Tibial nerve (tissue), 4 donors: ENCODE results near the gene PANX1. TPM values are rescaled to one million over a fixed set of nuclear protein-coding genes. Genes with fewer than 3 reads are reported as not detected.

Experiments used
- DNase-seq, 2 donors: peaks; one replicate each; pipeline ENCODE4 v3.0.0-alpha.2; 2019; ENCODE audit warnings: low spot score in 2 of 2
- H3K27ac ChIP-seq, 4 donors: fragments of 200-600 bp; sonication (generic) in 3 of 4; one replicate each; pipeline ENCODE4 v1.5.1; 2017 to 2019; ENCODE audit warnings: mild to moderate bottlenecking in 1 of 4
- H3K27me3 ChIP-seq, 2 donors: fragments of 200-600 bp; sonication (generic) in 1 of 2; one replicate each; pipeline versions ENCODE4 v1.5.1 to v1.6.0; 2017 to 2019
- H3K36me3 ChIP-seq, 3 donors: fragments of 200-600 bp; sonication (generic); one replicate each; pipeline ENCODE4 v1.5.1; 2018 to 2019
- H3K4me1 ChIP-seq, 4 donors: fragments of 200-600 bp; sonication (generic) in 3 of 4; one replicate each; pipeline ENCODE4 v1.5.1; 2017 to 2019
- H3K4me3 ChIP-seq, 4 donors: fragments of 200-600 bp; sonication (generic) in 3 of 4; one replicate each; pipeline ENCODE4 v1.5.1; 2017 to 2019; ENCODE audit warnings: mild to moderate bottlenecking in 1 of 4, moderate library complexity in 1 of 4
- H3K9me3 ChIP-seq, 4 donors: fragments of 200-600 bp; sonication (generic) in 3 of 4; one replicate each; pipeline ENCODE4 v1.5.1; 2017 to 2019
- EP300 ChIP-seq, 2 donors: sonication (generic); formaldehyde crosslinking; IDR thresholded peaks; one replicate each; pipeline ENCODE4 v1.6.1; 2017; ENCODE audit warnings: antibody characterized with exemption in 2 of 2, mild to moderate bottlenecking in 1 of 2
- POLR2A ChIP-seq, 2 donors: fragments of 450-650 bp; IDR thresholded peaks; one replicate each; pipeline ENCODE4 v1.6.1; 2017; ENCODE audit warnings: antibody characterized with exemption in 2 of 2, mild to moderate bottlenecking in 2 of 2, moderate library complexity in 2 of 2
- WGBS, 2 donors: methylation state at CpG; one replicate each; pipeline ENCODE4 v1.1.5; 2018; 5-methylcytosine and 5-hydroxymethylcytosine counted together
- total RNA-seq, 4 donors: library from RNA; depleted of rRNA; stranded (reverse); fragments of >200 nt; gene quantifications; one replicate each; pipeline ENCODE4 v1.1.0, GENCODE V29; 2016
- TF ChIP-seq, protein P1 (sequence below), 5 experiments: fragments of 200-600 bp in 3 of 5; fragments of 450-650 bp in 2 of 5; sonication (generic) in 3 of 5; IDR thresholded peaks; one replicate each; pipeline ENCODE4 v1.5.1; 2016 to 2019; ENCODE audit warnings: antibody characterized with exemption in 5 of 5, mild to moderate bottlenecking in 3 of 5, moderate library complexity in 2 of 5

PANX1 gene
- total RNA-seq, 4 donors from 2014 or later: 17.5 to 36.6 (median 19.5) TPM

DNA sequence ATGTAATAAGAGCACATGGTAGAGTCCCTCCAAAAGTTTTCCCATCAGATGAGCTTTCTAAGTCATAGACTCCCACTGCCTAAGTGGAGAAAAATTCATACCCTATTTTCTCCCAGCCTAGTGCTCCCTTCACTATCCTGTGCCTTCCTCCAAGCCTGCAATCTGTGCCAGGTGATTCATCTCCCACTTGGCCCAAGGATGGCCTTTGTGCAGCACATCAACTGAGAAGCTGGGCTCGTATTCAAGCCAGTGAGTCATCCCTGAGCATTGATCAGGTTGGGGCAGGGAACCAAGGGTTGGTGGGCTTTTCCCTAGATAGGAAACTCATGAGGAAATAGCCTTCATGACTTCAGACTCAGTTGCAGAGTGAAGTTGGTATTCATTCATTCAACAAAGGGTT, 64.6 kb downstream of the PANX1 start:
- Histone ChIP-seq H3K4me3 (no peak overlapping the region), H3K36me3 (no peaks in the 10 kb centered on the region), H3K9me3 (peaks cover 0 to 3% (median 0%) of the 10 kb centered on the region in 4 donors), H3K27me3 (no peaks in the 10 kb centered on the region), H3K27ac (no peak overlapping the region), H3K4me1 (no peaks in the 10 kb centered on the region)
- WGBS, 2 donors: 53 to 62% methylated on average over 1 of the region's 1 CpG
- TF ChIP-seq, protein P1, sequence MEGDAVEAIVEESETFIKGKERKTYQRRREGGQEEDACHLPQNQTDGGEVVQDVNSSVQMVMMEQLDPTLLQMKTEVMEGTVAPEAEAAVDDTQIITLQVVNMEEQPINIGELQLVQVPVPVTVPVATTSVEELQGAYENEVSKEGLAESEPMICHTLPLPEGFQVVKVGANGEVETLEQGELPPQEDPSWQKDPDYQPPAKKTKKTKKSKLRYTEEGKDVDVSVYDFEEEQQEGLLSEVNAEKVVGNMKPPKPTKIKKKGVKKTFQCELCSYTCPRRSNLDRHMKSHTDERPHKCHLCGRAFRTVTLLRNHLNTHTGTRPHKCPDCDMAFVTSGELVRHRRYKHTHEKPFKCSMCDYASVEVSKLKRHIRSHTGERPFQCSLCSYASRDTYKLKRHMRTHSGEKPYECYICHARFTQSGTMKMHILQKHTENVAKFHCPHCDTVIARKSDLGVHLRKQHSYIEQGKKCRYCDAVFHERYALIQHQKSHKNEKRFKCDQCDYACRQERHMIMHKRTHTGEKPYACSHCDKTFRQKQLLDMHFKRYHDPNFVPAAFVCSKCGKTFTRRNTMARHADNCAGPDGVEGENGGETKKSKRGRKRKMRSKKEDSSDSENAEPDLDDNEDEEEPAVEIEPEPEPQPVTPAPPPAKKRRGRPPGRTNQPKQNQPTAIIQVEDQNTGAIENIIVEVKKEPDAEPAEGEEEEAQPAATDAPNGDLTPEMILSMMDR (IDR thresholded peaks at IDR 0.05): no peak
- no peak for TF ChIP-seq EP300 (IDR thresholded peaks at IDR 0.05)
- no peak for TF ChIP-seq POLR2A (IDR thresholded peaks at IDR 0.05)
- DNase-seq: no peak

DNA sequence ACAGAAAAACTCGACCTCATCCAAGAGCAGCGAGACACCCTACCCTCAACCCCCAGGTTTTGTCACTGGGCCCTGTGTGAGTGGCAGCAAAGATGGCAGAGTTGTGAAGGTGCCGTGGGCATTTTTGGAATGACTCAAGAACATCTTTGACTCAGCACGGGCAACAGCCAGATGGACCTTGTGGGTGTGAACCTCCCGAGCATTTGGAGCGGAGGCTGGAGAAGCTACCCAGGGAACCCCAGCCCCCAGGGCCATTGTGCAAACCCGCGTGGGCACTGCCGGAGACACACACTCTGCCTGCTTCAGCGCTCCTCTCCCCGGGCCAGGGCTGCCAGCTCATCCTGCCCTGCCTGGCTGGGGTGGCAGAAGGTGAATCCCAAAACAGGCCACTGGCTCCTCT, 66.1 kb downstream of the PANX1 start:
- H3K36me3 ChIP-seq: no peaks in the 10 kb centered on the region
- H3K4me3 ChIP-seq: no peak overlapping the region
- H3K9me3 ChIP-seq: peaks cover 0 to 3% (median 0%) of the 10 kb centered on the region in 4 donors
- H3K27me3 ChIP-seq: no peaks in the 10 kb centered on the region
- DNase-seq: no peak
- no peak overlapping the region for H3K27ac ChIP-seq
- no peak for TF ChIP-seq POLR2A (IDR thresholded peaks at IDR 0.05)
- TF ChIP-seq, protein P1 (IDR thresholded peaks at IDR 0.05): no peak
- no peak for TF ChIP-seq EP300 (IDR thresholded peaks at IDR 0.05)
- no peaks in the 10 kb centered on the region for H3K4me1 ChIP-seq
- WGBS, 2 donors: 91 to 93% methylated on average over 11 of the region's 11 CpGs

DNA sequence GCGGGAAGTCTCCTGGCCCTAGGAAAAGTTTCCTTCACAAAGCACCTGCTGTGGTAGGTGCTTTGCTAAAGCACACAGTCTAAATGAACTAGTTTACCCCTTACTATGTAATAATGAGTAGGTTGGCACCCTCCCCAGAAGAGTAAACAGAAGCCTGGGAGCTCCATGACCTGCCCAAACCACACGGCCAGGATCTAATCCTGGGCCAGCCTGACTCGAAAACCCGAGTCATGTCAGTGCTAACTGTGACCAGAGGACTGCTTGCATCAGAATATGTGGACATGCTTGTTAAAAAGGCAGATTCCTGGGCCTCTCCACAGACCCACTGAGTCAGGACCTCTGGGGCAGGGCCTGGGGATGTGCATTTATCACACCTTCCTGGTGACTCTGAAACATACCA, 67.7 kb downstream of the PANX1 start:
- Histone ChIP-seq H3K4me3 (no peak overlapping the region), H3K27ac (no peak overlapping the region), H3K9me3 (no peaks in the 10 kb centered on the region), H3K27me3 (no peaks in the 10 kb centered on the region), H3K4me1 (no peaks in the 10 kb centered on the region), H3K36me3 (no peaks in the 10 kb centered on the region)
- no peak for TF ChIP-seq POLR2A (IDR thresholded peaks at IDR 0.05)
- TF ChIP-seq, protein P1 (IDR thresholded peaks at IDR 0.05): no peak
- no peak for TF ChIP-seq EP300 (IDR thresholded peaks at IDR 0.05)
- 82 to 91% methylated on average over 4 of the region's 4 CpGs for WGBS, 2 donors
- DNase-seq: no peak

DNA sequence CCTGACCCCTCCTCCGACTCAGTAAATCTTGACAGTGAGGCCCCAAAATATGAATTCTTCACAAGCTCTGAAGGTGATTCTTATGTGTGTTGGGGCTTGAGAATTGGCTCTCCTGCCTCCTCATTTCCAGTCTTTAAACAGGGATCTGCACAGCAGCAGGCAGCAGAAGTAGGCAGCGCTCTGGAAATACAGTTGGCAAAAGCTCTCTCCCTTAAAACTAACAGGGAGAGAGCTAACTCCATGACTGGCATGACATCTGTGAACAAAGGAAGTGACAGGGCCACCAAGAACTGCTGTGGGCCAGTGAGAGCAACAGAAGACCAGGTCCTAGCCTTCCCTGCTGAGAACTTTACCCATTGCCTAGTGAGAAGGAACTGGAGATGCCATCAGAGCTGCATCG, 70.1 kb downstream of the PANX1 start:
- no peak overlapping the region for H3K4me3 ChIP-seq
- H3K27ac ChIP-seq: no peak overlapping the region
- no peaks in the 10 kb centered on the region for H3K27me3 ChIP-seq
- no peaks in the 10 kb centered on the region for H3K36me3 ChIP-seq
- H3K4me1 ChIP-seq: no peaks in the 10 kb centered on the region
- no peak for TF ChIP-seq POLR2A (IDR thresholded peaks at IDR 0.05)
- DNase-seq: no peak
- H3K9me3 ChIP-seq: no peaks in the 10 kb centered on the region
- WGBS, 2 donors: 89 to 93% methylated on average over 3 of the region's 3 CpGs

DNA sequence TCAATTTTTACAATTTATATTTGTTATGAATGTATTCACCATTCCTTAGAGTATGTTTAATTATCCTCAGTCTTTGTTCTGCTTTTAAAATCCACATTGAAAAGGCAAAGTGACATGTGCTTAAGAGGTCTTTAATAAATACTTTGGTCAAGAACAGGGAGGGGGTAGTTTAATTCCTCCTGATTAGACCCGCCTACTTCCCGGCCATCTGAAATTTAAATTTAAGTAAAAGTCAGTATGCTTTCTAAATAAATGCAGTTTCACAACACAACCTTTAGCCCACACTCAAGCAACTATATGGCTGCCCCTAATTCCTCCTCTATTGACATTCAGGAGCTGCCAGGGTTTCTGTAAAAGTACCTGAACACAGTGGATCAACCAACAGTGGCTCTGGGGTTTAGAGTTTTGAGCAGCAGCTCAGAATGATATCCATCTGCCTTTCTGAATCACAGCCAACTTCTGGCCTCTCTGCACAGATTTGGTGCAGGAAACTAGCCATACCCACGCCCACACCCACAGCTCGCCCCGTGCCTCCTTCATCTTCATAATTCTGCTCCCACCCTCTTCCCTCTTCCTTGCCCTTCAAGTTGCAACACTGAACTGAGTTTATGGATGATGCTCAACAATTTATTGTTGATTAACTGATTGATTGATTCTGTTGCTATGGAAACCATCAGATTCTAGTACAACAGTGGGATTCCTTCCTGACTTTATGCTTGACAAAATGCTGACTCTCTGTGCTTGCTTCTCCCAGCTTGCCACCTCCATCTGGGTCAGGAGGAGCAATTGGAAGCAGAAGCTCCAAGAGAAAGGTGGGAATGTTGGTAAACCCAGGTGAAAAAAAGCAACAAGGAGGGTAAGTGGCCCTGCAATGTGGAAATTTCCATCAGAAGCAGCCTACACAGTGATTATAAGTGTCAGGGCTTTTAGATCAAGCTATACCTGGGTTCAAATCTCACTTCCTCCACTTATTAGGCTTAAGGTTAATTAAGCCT, 70.8 kb downstream of the PANX1 start:
- Histone ChIP-seq H3K27ac (no peak overlapping the region), H3K4me3 (no peak overlapping the region), H3K4me1 (no peaks in the 10 kb centered on the region), H3K27me3 (no peaks in the 10 kb centered on the region), H3K9me3 (no peaks in the 10 kb centered on the region), H3K36me3 (no peaks in the 10 kb centered on the region)
- DNase-seq: no peak
- WGBS, 2 donors: 49 to 70% methylated on average over 5 of the region's 5 CpGs
- no peak for TF ChIP-seq EP300 (IDR thresholded peaks at IDR 0.05)
- TF ChIP-seq, protein P1 (IDR thresholded peaks at IDR 0.05): no peak
- no peak for TF ChIP-seq POLR2A (IDR thresholded peaks at IDR 0.05)
